HEK293 (cell line): Measurements from ENCODE around the gene HCAR3.

Experiments
- AEBP2 ChIP-seq: fragments of 450-650 bp; formaldehyde crosslinking; IDR thresholded peaks from 2 replicates; pipeline ENCODE4 v1.5.1; 2016; ENCODE audit warnings: missing biosample characterization, missing genetic modification characterization, borderline replicate concordance
- ATF2 ChIP-seq: fragments of 450-650 bp; formaldehyde crosslinking; IDR thresholded peaks from 2 replicates; pipeline ENCODE4 v1.5.1; 2016; ENCODE audit warnings: missing biosample characterization, missing genetic modification characterization, low read depth
- CTCF ChIP-seq: fragments of 450-650 bp; formaldehyde crosslinking; IDR thresholded peaks from 2 replicates; pipeline ENCODE4 v1.5.1; 2016; ENCODE audit warnings: missing biosample characterization, missing genetic modification characterization
- HOXA7 ChIP-seq: sonication (generic); formaldehyde crosslinking; IDR thresholded peaks from 2 replicates; pipeline ENCODE4 v1.8.1; 2022; ENCODE audit warnings: missing genetic modification reagents, borderline replicate concordance
- MZF1 ChIP-seq: fragments of 450-650 bp; formaldehyde crosslinking; IDR thresholded peaks from 2 replicates; pipeline ENCODE4 v1.5.1; 2017; ENCODE audit warnings: missing biosample characterization, missing genetic modification characterization, borderline replicate concordance
- OSR2 ChIP-seq: fragments of 450-650 bp; formaldehyde crosslinking; IDR thresholded peaks from 2 replicates; pipeline ENCODE4 v1.5.1; 2016; ENCODE audit warnings: missing biosample characterization, missing genetic modification characterization
- SCRT2 ChIP-seq: fragments of 450-650 bp; formaldehyde crosslinking; IDR thresholded peaks from 2 replicates; pipeline ENCODE4 v1.5.1; 2016; ENCODE audit warnings: missing biosample characterization, missing genetic modification characterization
- ZBTB26 ChIP-seq: fragments of 450-650 bp; formaldehyde crosslinking; optimal IDR thresholded peaks from 2 replicates; pipeline ENCODE3; 2016; ENCODE audit warnings: missing biosample characterization, mild to moderate bottlenecking, missing genetic modification characterization
- ZNF114 ChIP-seq: fragments of 450-650 bp; formaldehyde crosslinking; IDR thresholded peaks from 2 replicates; pipeline ENCODE4 v1.5.0; 2017; ENCODE audit warnings: missing biosample characterization, missing genetic modification characterization
- ZNF280C ChIP-seq: fragments of 450-650 bp; formaldehyde crosslinking; IDR thresholded peaks from 2 replicates; pipeline ENCODE4 v1.5.1; 2016; ENCODE audit warnings: missing biosample characterization, missing genetic modification characterization
- ZNF335 ChIP-seq: fragments of 450-650 bp; formaldehyde crosslinking; conservative IDR thresholded peaks from 2 replicates; pipeline ENCODE4 v1.5.1; 2016; ENCODE audit warnings: missing biosample characterization, missing genetic modification characterization
- ZNF645 ChIP-seq: fragments of 450-650 bp; formaldehyde crosslinking; IDR thresholded peaks from 2 replicates; pipeline ENCODE4; 2016; ENCODE audit warnings: missing biosample characterization, missing genetic modification characterization
- ZNF677 ChIP-seq: fragments of 450-650 bp; IDR thresholded peaks from 2 replicates; pipeline ENCODE4 v1.5.0; 2018; ENCODE audit warnings: missing biosample characterization, mild to moderate bottlenecking, missing genetic modification characterization, moderate library complexity
- ZNF692 ChIP-seq: fragments of 450-650 bp; formaldehyde crosslinking; IDR thresholded peaks from 2 replicates; pipeline ENCODE4 v1.5.1; 2016; ENCODE audit warnings: missing biosample characterization, missing genetic modification characterization

GRCh38 chr12:122665759-122666158 is 50.9 kb downstream of the HCAR3 start:
- no peak for TF ChIP-seq ZNF335 (tag by site-specific recombination)
- no peak for TF ChIP-seq ZNF114 (tag by site-specific recombination)
- no peak for TF ChIP-seq CTCF
- TF ChIP-seq ZNF677 (tag by site-specific recombination): no peak
- no peak for TF ChIP-seq MZF1 (tag by site-specific recombination)
- TF ChIP-seq SCRT2: no peak
- TF ChIP-seq ZBTB26 (tag by site-specific recombination): no peak
- no peak for TF ChIP-seq ZNF645 (tag by site-specific recombination)
- TF ChIP-seq AEBP2 (tag by site-specific recombination): no peak
- no peak for TF ChIP-seq HOXA7 (CRISPR knock-in tag)
- TF ChIP-seq ZNF280C: no peak
- TF ChIP-seq ATF2 (tag by site-specific recombination): no peak
- no peak for TF ChIP-seq ZNF692 (tag by site-specific recombination)
- TF ChIP-seq OSR2 (tag by site-specific recombination): no peak
